H1 (cell line): ENCODE data around the gene ZNF74. TPM values are rescaled to one million over a fixed set of nuclear protein-coding genes. Genes with fewer than 3 reads are reported as not detected.

ENCODE experiments used
- CTCF ChIA-PET: fragments of 300-600 bp; sonication (Branson Sonifier 250); formaldehyde crosslinking; loops from one replicate; lab custom pipeline; 2021; ENCODE audit not compliant: partially characterized antibody; lab: Charles Lee
- POLR2A ChIA-PET: fragments of 300-600 bp; sonication (Branson Sonifier 250); formaldehyde crosslinking; loops from one replicate; lab custom pipeline; 2021; ENCODE audit warnings: inconsistent platforms; ENCODE audit not compliant: partially characterized antibody; lab: Charles Lee
- DNase-seq, 2 experiments: peaks; one replicate each; pipeline versions ENCODE4 v3.0.0 to v3.0.0-alpha.2; 2010 to 2022; ENCODE audit warnings: low spot score in 2 of 2, low read depth in 1 of 2, mixed read lengths in 1 of 2
- FAIRE-seq: peaks from 2 replicates; lab custom pipeline; 2011; peaks lifted over from hg19 to GRCh38; lab: Jason Lieb, UNC
- H2AFZ ChIP-seq: 2 replicates; pipeline ENCODE4 v1.8.1; 2012; ENCODE audit warnings: low read length, inconsistent platforms
- H2AK5ac ChIP-seq: 2 replicates; pipeline ENCODE4 v1.6.1; 2013; ENCODE audit warnings: low read depth, low read length
- H2BK120ac ChIP-seq: replicated peaks from 2 replicates; pipeline ENCODE3; 2013; ENCODE audit warnings: low read depth, low read length, inconsistent platforms
- H2BK12ac ChIP-seq: 2 replicates; pipeline ENCODE4 v1.6.1; 2013; ENCODE audit warnings: low read depth, low read length
- H2BK15ac ChIP-seq: 2 replicates; pipeline ENCODE4 v1.6.1; 2013; ENCODE audit warnings: low read length
- H2BK20ac ChIP-seq: 2 replicates; pipeline ENCODE4 v1.6.1; 2013; ENCODE audit warnings: low read length
- H2BK5ac ChIP-seq: 2 replicates; pipeline ENCODE4 v1.6.1; 2013; ENCODE audit warnings: low read depth, low read length
- H3K14ac ChIP-seq: 2 replicates; pipeline ENCODE4 v1.6.1; 2013; ENCODE audit warnings: inconsistent platforms; ENCODE audit not compliant: insufficient read length
- H3K18ac ChIP-seq: 2 replicates; pipeline ENCODE4 v1.6.1; 2013; ENCODE audit warnings: low read length; ENCODE audit errors: extremely low read depth
- H3K23ac ChIP-seq: 2 replicates; pipeline ENCODE4 v1.6.1; 2013; ENCODE audit warnings: inconsistent platforms; ENCODE audit not compliant: insufficient read length
- H3K23me2 ChIP-seq: 2 replicates; pipeline ENCODE4 v1.6.1; 2013; ENCODE audit warnings: low read depth, low read length
- H3K27ac ChIP-seq: 2 replicates; pipeline ENCODE4 v1.6.1; 2011; ENCODE audit warnings: low read depth, low read length, inconsistent platforms
- H3K27me3 ChIP-seq, 4 experiments: replicated peaks in 1 of 4; 1 replicate in 1 of 4; 2 replicates in 3 of 4; pipeline versions ENCODE4 v1.6.1 to v1.8.1; 2011 to 2013; ENCODE audit warnings: low read length in 3 of 4, mild to moderate bottlenecking in 3 of 4, inconsistent platforms in 2 of 4, mixed read lengths in 2 of 4, moderate library complexity in 1 of 4; ENCODE audit not compliant: control insufficient read depth in 3 of 4, insufficient read depth in 3 of 4; ENCODE audit errors: extremely low read depth in 1 of 4
- H3K36me3 ChIP-seq, 4 experiments: 2 replicates each; pipeline versions ENCODE4 v1.6.1 to v1.8.1; 2011 to 2013; ENCODE audit warnings: mild to moderate bottlenecking in 4 of 4, low read length in 3 of 4, moderate library complexity in 2 of 4, control low read depth in 1 of 4, inconsistent platforms in 1 of 4; ENCODE audit not compliant: insufficient read depth in 4 of 4, control insufficient read depth in 2 of 4
- H3K4ac ChIP-seq: replicated peaks from 2 replicates; pipeline ENCODE3; 2013; ENCODE audit warnings: low read length, low read depth, mixed read lengths, inconsistent platforms; ENCODE audit not compliant: insufficient read length
- H3K4me1 ChIP-seq, 4 experiments: replicated peaks in 1 of 4; 1 replicate in 1 of 4; 2 replicates in 3 of 4; pipeline versions ENCODE4 v1.6.1 to v1.8.1; 2011 to 2013; ENCODE audit warnings: low read length in 3 of 4, inconsistent platforms in 2 of 4, mixed read lengths in 1 of 4; ENCODE audit not compliant: insufficient read depth in 4 of 4, control insufficient read depth in 3 of 4
- H3K4me2 ChIP-seq, 2 experiments: 2 replicates each; pipeline versions ENCODE4 v1.6.1 to v1.8.1; 2011 to 2013; ENCODE audit warnings: low read depth in 2 of 2, low read length in 2 of 2, control low read depth in 1 of 2, inconsistent platforms in 1 of 2, mild to moderate bottlenecking in 1 of 2; ENCODE audit not compliant: insufficient read depth in 1 of 2
- H3K4me3 ChIP-seq, 4 experiments: fragments of 200-600, 300-600 bp in 1 of 4; sonication (generic), shearing (Covaris generic), sonication (Bioruptor Twin) in 1 of 4; 2 replicates each; pipeline versions ENCODE4 v1.5.1 to v1.8.1; 2011 to 2016; ENCODE audit warnings: low read length in 4 of 4, low read depth in 3 of 4, control low read depth in 2 of 4, inconsistent platforms in 2 of 4, mild to moderate bottlenecking in 2 of 4, mixed read lengths in 1 of 4, moderate library complexity in 1 of 4; ENCODE audit not compliant: insufficient read depth in 2 of 4; ENCODE audit errors: extremely low read depth in 1 of 4
- H3K56ac ChIP-seq: replicated peaks from 2 replicates; pipeline ENCODE3; 2013; ENCODE audit warnings: low read depth, mild to moderate bottlenecking, mixed read lengths, low read length, inconsistent platforms; ENCODE audit not compliant: insufficient read length
- H3K79me1 ChIP-seq: 2 replicates; pipeline ENCODE4 v1.6.1; 2013; ENCODE audit warnings: low read depth, low read length, control low read depth
- H3K79me2 ChIP-seq, 2 experiments: 2 replicates each; pipeline versions ENCODE4 v1.6.1 to v1.8.1; 2012 to 2013; ENCODE audit warnings: low read length in 2 of 2, mild to moderate bottlenecking in 2 of 2, inconsistent platforms in 1 of 2; ENCODE audit not compliant: insufficient read depth in 2 of 2, control insufficient read depth in 1 of 2
- H3K9ac ChIP-seq, 4 experiments: replicated peaks in 1 of 4; 1 replicate in 1 of 4; 2 replicates in 3 of 4; pipeline versions ENCODE4 v1.6.1 to v1.8.1; 2011 to 2013; ENCODE audit warnings: low read depth in 3 of 4, low read length in 3 of 4, control low read depth in 2 of 4, mild to moderate bottlenecking in 2 of 4, moderate library complexity in 2 of 4, inconsistent platforms in 1 of 4; ENCODE audit errors: extremely low read depth in 1 of 4
- H3K9me3 ChIP-seq, 2 experiments: 2 replicates each; pipeline versions ENCODE4 v1.6.1 to v1.8.1; 2012 to 2013; ENCODE audit warnings: mild to moderate bottlenecking in 2 of 2, moderate library complexity in 2 of 2, control low read depth in 1 of 2, inconsistent platforms in 1 of 2, low read depth in 1 of 2, low read length in 1 of 2, mixed read lengths in 1 of 2; ENCODE audit not compliant: insufficient read depth in 2 of 2
- H4K20me1 ChIP-seq, 2 experiments: replicated peaks in 1 of 2; 2 replicates each; pipeline versions ENCODE3 to v1.8.1; 2011 to 2013; ENCODE audit warnings: inconsistent platforms in 2 of 2, low read length in 2 of 2, mild to moderate bottlenecking in 1 of 2; ENCODE audit not compliant: insufficient read depth in 2 of 2, control insufficient read depth in 1 of 2
- H4K5ac ChIP-seq: 2 replicates; pipeline ENCODE4 v1.6.1; 2013; ENCODE audit warnings: low read length, low read depth, mixed read lengths, inconsistent platforms; ENCODE audit not compliant: insufficient read length
- H4K8ac ChIP-seq: 2 replicates; pipeline ENCODE4 v1.8.0; 2013; ENCODE audit warnings: mild to moderate bottlenecking, moderate library complexity, low read length, inconsistent platforms; ENCODE audit not compliant: insufficient read depth; ENCODE audit errors: extremely low read depth
- H4K91ac ChIP-seq: replicated peaks from 2 replicates; pipeline ENCODE3; 2013; ENCODE audit warnings: low read length, mixed read lengths, inconsistent platforms; ENCODE audit not compliant: insufficient read length
- CTBP2 ChIP-seq: IDR thresholded peaks from 2 replicates; pipeline ENCODE4 v1.7.0; 2011; ENCODE audit warnings: borderline replicate concordance, mild to moderate bottlenecking, moderate library complexity, mixed read lengths, low read length; ENCODE audit not compliant: insufficient read depth, insufficient read length
- HDAC2 ChIP-seq, 2 experiments: fragments of 300-600 bp in 1 of 2; sonication (generic) in 1 of 2; IDR thresholded peaks; 2 replicates each; pipeline ENCODE4 v1.6.1; 2011 to 2012; ENCODE audit warnings: low read depth in 2 of 2, low read length in 2 of 2, mild to moderate bottlenecking in 2 of 2, moderate library complexity in 2 of 2, borderline replicate concordance in 1 of 2, inconsistent platforms in 1 of 2
- KDM4A ChIP-seq: IDR thresholded peaks from one replicate; pipeline ENCODE4 v1.7.1; 2012; ENCODE audit warnings: low read depth, mild to moderate bottlenecking, moderate library complexity, low read length, inconsistent platforms; ENCODE audit not compliant: severe bottlenecking
- RBBP5 ChIP-seq: IDR thresholded peaks from 2 replicates; pipeline ENCODE4 v1.7.1; 2012; ENCODE audit warnings: low read depth, mild to moderate bottlenecking, inconsistent platforms, low read length, moderate library complexity, borderline replicate concordance
- SIRT6 ChIP-seq: IDR thresholded peaks from one replicate; pipeline ENCODE4 v1.7.1; 2012; ENCODE audit warnings: low read length, inconsistent platforms
- SP4 ChIP-seq: IDR thresholded peaks from 2 replicates; pipeline ENCODE4 v1.6.1; 2012; ENCODE audit warnings: low read length, inconsistent platforms
- TCF12 ChIP-seq: IDR thresholded peaks from 2 replicates; pipeline ENCODE4 v1.6.1; 2011; ENCODE audit warnings: low read depth, mild to moderate bottlenecking, low read length
- WGBS, 2 experiments: shearing (Covaris generic) in 1 of 2; methylation state at CpG; one replicate each; pipeline versions ENCODE4 v1.1.6 to v1.1.7; 2013 to 2015; ENCODE audit warnings: low lambda C conversion rate in 2 of 2, mixed read lengths in 2 of 2, inconsistent platforms in 1 of 2, low coverage in 1 of 2, missing lambda C conversion rate in 1 of 2; ENCODE audit not compliant: insufficient replicate concordance in 2 of 2, insufficient coverage in 1 of 2, insufficient read length in 1 of 2; ENCODE audit errors: extremely low coverage in 1 of 2, missing lambda C conversion rate in 1 of 2; 5-methylcytosine and 5-hydroxymethylcytosine counted together
- polyA plus RNA-seq, 7 experiments: library from polyadenylated mRNA; depleted of rRNA in 3 of 7; stranded (reverse) in 5 of 7; unstranded in 2 of 7; fragments of >200 nt in 5 of 7; fragments of 200-250 nt in 2 of 7; gene quantifications; 1 replicate in 5 of 7; 2 replicates in 1 of 7; 4 replicates in 1 of 7; pipeline versions ENCODE4 v1.2.1 to v1.2.3, GENCODE V29; 2011 to 2013; ENCODE audit warnings: missing spikeins in 2 of 7, mixed read lengths in 2 of 7
- total RNA-seq: library from RNA; stranded (reverse); fragmentation: NEBNext Ultra II Directional; extraction: Animal tissue kit (Norgen Biotek cat#: 25700); gene quantifications from 2 replicates; pipeline ENCODE4 v1.2.1, GENCODE V29; 2021
- TF ChIP-seq, protein P1 (sequence below): IDR thresholded peaks from 2 replicates; pipeline ENCODE4 v1.6.1; 2012; ENCODE audit warnings: inconsistent platforms

ZNF74 gene
- total and polyA plus RNA-seq, 2 of the 8 experiments (the other 6 are each of a cell fraction or from before 2014, with no cell fraction given) = 29.7 to 45.7 TPM

DNA sequence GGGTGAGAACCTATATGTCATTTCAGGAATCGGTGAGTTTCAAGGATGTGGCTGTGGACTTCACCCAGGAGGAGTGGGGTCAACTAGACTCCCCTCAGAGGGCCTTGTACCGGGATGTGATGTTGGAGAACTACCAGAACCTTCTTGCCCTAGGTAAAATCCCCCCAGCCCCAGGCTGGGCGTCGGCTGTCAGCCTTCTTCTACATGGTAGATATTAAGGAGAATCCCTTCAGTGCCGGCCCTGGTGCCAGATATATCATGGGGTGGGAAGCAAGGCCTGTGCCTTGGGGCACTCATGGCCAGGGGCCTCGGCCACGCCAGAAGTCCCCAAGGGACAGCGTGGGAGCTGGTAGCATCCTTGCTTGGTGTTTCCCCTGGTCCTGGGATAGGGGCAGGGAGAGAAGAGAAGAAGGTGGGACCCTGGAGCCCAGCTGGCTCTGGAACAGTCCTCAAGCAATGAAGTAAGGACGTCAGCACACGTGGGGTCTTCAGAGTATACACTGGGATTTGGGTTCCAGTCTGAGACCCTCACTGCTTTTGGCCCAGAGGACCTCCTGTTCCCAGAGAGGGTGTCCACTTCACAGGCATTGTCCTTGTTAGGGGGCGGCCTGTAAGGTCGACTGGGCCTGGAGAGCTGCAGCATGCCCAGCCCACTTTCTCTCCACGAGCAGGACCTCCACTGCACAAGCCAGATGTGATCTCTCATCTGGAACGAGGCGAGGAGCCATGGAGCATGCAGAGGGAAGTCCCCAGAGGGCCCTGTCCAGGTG, 6.8 kb downstream of the ZNF74 start:
- H2BK15ac ChIP-seq = no peak overlapping the region
- H3K9ac ChIP-seq = no peak overlapping the region
- 88% methylated on average over 15 of the region's 15 CpGs; no CpG with 5 or more reads in 1 of the 2 experiments for WGBS, 2 experiments

More for the DNA sequence above, 6.8 kb downstream of the ZNF74 start:
- H3K27ac ChIP-seq = no peak overlapping the region
- no peak overlapping the region for H4K8ac ChIP-seq
- TF ChIP-seq KDM4A = no peak
- TF ChIP-seq HDAC2 (IDR thresholded peaks at IDR 0.05; ENCODE audit: borderline replicate concordance in 1 of 2, low read depth in 2 of 2, low read length in 2 of 2) = no peak
- TF ChIP-seq, protein P1, sequence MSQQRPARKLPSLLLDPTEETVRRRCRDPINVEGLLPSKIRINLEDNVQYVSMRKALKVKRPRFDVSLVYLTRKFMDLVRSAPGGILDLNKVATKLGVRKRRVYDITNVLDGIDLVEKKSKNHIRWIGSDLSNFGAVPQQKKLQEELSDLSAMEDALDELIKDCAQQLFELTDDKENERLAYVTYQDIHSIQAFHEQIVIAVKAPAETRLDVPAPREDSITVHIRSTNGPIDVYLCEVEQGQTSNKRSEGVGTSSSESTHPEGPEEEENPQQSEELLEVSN = no peak
- TF ChIP-seq TCF12 = no peak
- TF ChIP-seq CTBP2 = no peak
- TF ChIP-seq RBBP5 = no peak
- TF ChIP-seq SIRT6 = no peak
- no peak for TF ChIP-seq SP4
- H4K5ac ChIP-seq = no peak overlapping the region
- peaks cover 13% of the 10 kb centered on the region for H3K79me1 ChIP-seq
- ChIA-PET POLR2A (no interaction called here), CTCF (interaction anchor here (0.6 kb wide), 1 partner anchor 501 kb away, joined by 3 read pairs; no protein-coding TSS in a partner anchor)
- H2BK20ac ChIP-seq = no peak overlapping the region
- no peak overlapping the region for H3K4ac ChIP-seq
- no peak overlapping the region for H3K4me2 ChIP-seq
- H3K23ac ChIP-seq = no peak overlapping the region
- no peak overlapping the region for H2BK5ac ChIP-seq
- H3K4me3 ChIP-seq = no peak overlapping the region
- H3K18ac ChIP-seq = no peak overlapping the region
- no peak for FAIRE-seq
- no peak overlapping the region for H3K56ac ChIP-seq
- peaks cover 0 to 6% (median 2%) of the 10 kb centered on the region in 4 experiments; a peak in 5 of 8 replicates for H3K36me3 ChIP-seq
- H3K4me1 ChIP-seq = no peaks in the 10 kb centered on the region
- no peak overlapping the region for H2AFZ ChIP-seq
- H3K9me3 ChIP-seq = no peaks in the 10 kb centered on the region
- no peak overlapping the region for H2AK5ac ChIP-seq
- no peak overlapping the region for H3K14ac ChIP-seq
- H2BK12ac ChIP-seq = no peak overlapping the region
- H4K20me1 ChIP-seq = peaks cover 2 to 20% of the 10 kb centered on the region in 2 experiments
- DNase-seq = no peak
- H4K91ac ChIP-seq = no peak overlapping the region
- no peaks in the 10 kb centered on the region for H3K27me3 ChIP-seq
- H3K79me2 ChIP-seq = peaks cover 0 to 39% of the 10 kb centered on the region in 2 experiments; a peak in 3 of 4 replicates
- H2BK120ac ChIP-seq = no peak overlapping the region
- no peaks in the 10 kb centered on the region for H3K23me2 ChIP-seq
